HepG2 (cell line): ENCODE results near the gene PSMB9. TPM values are rescaled to one million over a fixed set of nuclear protein-coding genes. Genes with fewer than 3 reads are reported as not detected.

Experiments used
- ATAC-seq: fragments of 200-7000 bp; cut with Tn5 transposase; 3 replicates; pipeline ENCODE4 v1.9.1; 2020; ENCODE audit warnings: mild to moderate bottlenecking, moderate library complexity
- BruUV-seq: library from RNA; stranded (reverse); fragments of 400-500 nt; replicated peaks from 2 replicates; lab custom pipeline; 2021; lab: Mats Ljungman, UMichigan
- CTCF ChIA-PET: fragments of 300-600 bp; formaldehyde crosslinking; extraction: SDS; loops from one replicate; lab custom pipeline; 2021; ENCODE audit warnings: low total read pairs, inconsistent platforms, low intra/inter-chr PET ratio; lab: Yijun Ruan, JAX
- POLR2A ChIA-PET: fragments of 350-600 bp; sonication (Branson Sonifier 250); formaldehyde crosslinking; loops from one replicate; lab custom pipeline; 2020; ENCODE audit warnings: antibody characterized with exemption, inconsistent platforms; lab: Yijun Ruan, JAX
- DNase-seq: peaks from one replicate; pipeline ENCODE4 v3.0.0-alpha.2; 2015; ENCODE audit warnings: low spot score
- FAIRE-seq: peaks from 3 replicates; lab custom pipeline; 2011; peaks lifted over from hg19 to GRCh38; lab: Jason Lieb, UNC
- H2AFZ ChIP-seq: one replicate; pipeline ENCODE4 v1.6.1; 2011; ENCODE audit warnings: low read length, inconsistent platforms
- H3K27ac ChIP-seq: fragments of 300-600 bp; 3 replicates; pipeline ENCODE4 v1.8.0; 2011; ENCODE audit warnings: mixed run types, mild to moderate bottlenecking, mixed read lengths, low read length, inconsistent platforms; ENCODE audit not compliant: insufficient read depth; ENCODE audit errors: extremely low read length
- H3K27me3 ChIP-seq, 2 experiments: fragments of 200-600 bp in 1 of 2; 2 replicates in 1 of 2; 3 replicates in 1 of 2; pipeline versions ENCODE4 v1.6.0 to v1.8.0; 2011; ENCODE audit warnings: low read length in 2 of 2, mild to moderate bottlenecking in 2 of 2, moderate library complexity in 2 of 2, inconsistent platforms in 1 of 2; ENCODE audit not compliant: insufficient read depth in 2 of 2, control insufficient read depth in 1 of 2
- H3K36me3 ChIP-seq, 2 experiments: fragments of 200-600 bp in 1 of 2; replicated peaks in 1 of 2; 2 replicates in 1 of 2; 3 replicates in 1 of 2; pipeline versions ENCODE4 v1.5.1 to v1.8.0; 2011; ENCODE audit warnings: low read length in 2 of 2, inconsistent platforms in 1 of 2; ENCODE audit not compliant: insufficient read depth in 2 of 2, control insufficient read depth in 1 of 2
- H3K4me1 ChIP-seq: 2 replicates; pipeline ENCODE4 v1.5.1; 2012; ENCODE audit warnings: low read length, inconsistent platforms; ENCODE audit not compliant: insufficient read depth
- H3K4me2 ChIP-seq: 2 replicates; pipeline ENCODE4 v1.6.0; 2011; ENCODE audit warnings: low read depth, low read length, inconsistent platforms
- H3K4me3 ChIP-seq, 3 experiments: fragments of 200-600 bp in 1 of 3; sonication (generic), shearing (Covaris generic) in 1 of 3; replicated peaks in 1 of 3; 2 replicates each; pipeline ENCODE4 v1.5.1; 2011 to 2016; ENCODE audit warnings: low read length in 3 of 3, inconsistent platforms in 2 of 3, low read depth in 2 of 3, mild to moderate bottlenecking in 2 of 3, control low read depth in 1 of 3, mixed read lengths in 1 of 3; ENCODE audit not compliant: insufficient read depth in 1 of 3
- H3K79me2 ChIP-seq: one replicate; pipeline ENCODE4 v1.6.1; 2011; ENCODE audit warnings: low read length, inconsistent platforms; ENCODE audit not compliant: insufficient read depth
- H3K9ac ChIP-seq: 2 replicates; pipeline ENCODE4 v1.6.0; 2011; ENCODE audit warnings: mild to moderate bottlenecking, low read depth, low read length, inconsistent platforms; ENCODE audit not compliant: insufficient read depth
- H3K9me3 ChIP-seq: 2 replicates; pipeline ENCODE4 v1.5.1; 2012; ENCODE audit warnings: mild to moderate bottlenecking, low read length
- H4K20me1 ChIP-seq: 2 replicates; pipeline ENCODE4 v1.6.0; 2011; ENCODE audit warnings: inconsistent platforms, mild to moderate bottlenecking, low read length, moderate library complexity; ENCODE audit not compliant: insufficient read depth
- ATRX ChIP-seq: sonication (generic); formaldehyde crosslinking; IDR thresholded peaks from 2 replicates; pipeline ENCODE4 v1.4.0; 2020; ENCODE audit warnings: missing genetic modification reagents, borderline replicate concordance
- CBX5 ChIP-seq: sonication (generic); formaldehyde crosslinking; IDR thresholded peaks from 2 replicates; pipeline ENCODE4 v1.4.0; 2020; ENCODE audit warnings: missing genetic modification reagents, borderline replicate concordance
- DR1 ChIP-seq: sonication (generic); formaldehyde crosslinking; IDR thresholded peaks from 2 replicates; pipeline ENCODE4 v1.8.0; 2021; ENCODE audit warnings: mild to moderate bottlenecking, missing genetic modification reagents, inconsistent platforms
- EED ChIP-seq: sonication (generic); formaldehyde crosslinking; IDR thresholded peaks from 2 replicates; pipeline ENCODE4 v1.5.0; 2020; ENCODE audit warnings: mild to moderate bottlenecking, missing genetic modification reagents
- EHMT2 ChIP-seq: fragments of 200-600 bp; sonication (generic); IDR thresholded peaks from 2 replicates; pipeline ENCODE4 v1.7.0; 2017; ENCODE audit warnings: antibody characterized with exemption, low read depth, low read length, borderline replicate concordance
- ELF4 ChIP-seq: sonication (generic); formaldehyde crosslinking; IDR thresholded peaks from 2 replicates; pipeline ENCODE4 v1.5.0; 2020; ENCODE audit warnings: missing genetic modification reagents, mild to moderate bottlenecking, moderate library complexity, borderline replicate concordance
- ESRRA ChIP-seq: sonication (generic); formaldehyde crosslinking; IDR thresholded peaks from 2 replicates; pipeline ENCODE4 v1.5.1; 2020; ENCODE audit warnings: mild to moderate bottlenecking, low read depth, missing genetic modification reagents
- GABPA ChIP-seq, 2 experiments: IDR thresholded peaks; 2 replicates each; pipeline ENCODE4 v1.6.1; 2011 to 2016; ENCODE audit warnings: low read depth in 2 of 2, low read length in 1 of 2, missing biosample characterization in 1 of 2, missing genetic modification characterization in 1 of 2
- HNRNPLL ChIP-seq: fragments of 200-400 bp; formaldehyde crosslinking; IDR thresholded peaks from 2 replicates; pipeline ENCODE4 v1.6.1; 2017; ENCODE audit warnings: mild to moderate bottlenecking, low read depth, low read length; ENCODE audit not compliant: poor library complexity, severe bottlenecking
- MAFF ChIP-seq: IDR thresholded peaks from 2 replicates; pipeline ENCODE4 v1.6.1; 2011; ENCODE audit warnings: low read depth, low read length, improper control_type of control experiment
- MAFK ChIP-seq, 2 experiments: IDR thresholded peaks in 1 of 2; conservative IDR thresholded peaks in 1 of 2; 2 replicates each; pipeline ENCODE4 v1.6.1; 2011; ENCODE audit warnings: improper control_type of control experiment in 2 of 2, low read length in 2 of 2
- MEIS1 ChIP-seq: sonication (generic); formaldehyde crosslinking; IDR thresholded peaks from 2 replicates; pipeline ENCODE4 v1.9.0; 2021; ENCODE audit warnings: mild to moderate bottlenecking, missing genetic modification reagents, moderate library complexity, borderline replicate concordance
- NBN ChIP-seq: fragments of 450-650 bp; conservative IDR thresholded peaks from 2 replicates; pipeline ENCODE4 v1.6.1; 2017
- RARG ChIP-seq: sonication (generic); formaldehyde crosslinking; IDR thresholded peaks from 2 replicates; pipeline ENCODE4 v1.4.0; 2020; ENCODE audit warnings: low read depth, mild to moderate bottlenecking, missing genetic modification reagents
- SSRP1 ChIP-seq: IDR thresholded peaks from 2 replicates; pipeline ENCODE4 v1.6.1; 2016; ENCODE audit warnings: control low read depth
- TAF1 ChIP-seq: sonication (generic); formaldehyde crosslinking; IDR thresholded peaks from 2 replicates; pipeline ENCODE4 v1.4.0; 2020; ENCODE audit warnings: missing genetic modification reagents
- ZNF550 ChIP-seq: sonication (generic); formaldehyde crosslinking; IDR thresholded peaks from 2 replicates; pipeline ENCODE4 v1.4.0; 2020; ENCODE audit warnings: mild to moderate bottlenecking, missing genetic modification reagents, borderline replicate concordance
- WGBS: methylation state at CpG from one replicate; pipeline ENCODE4 v1.1.6; 2017; ENCODE audit warnings: low lambda C conversion rate; 5-methylcytosine and 5-hydroxymethylcytosine counted together
- in situ Hi-C: cut with HindIII; loops from 2 replicates; pipeline ENCODE4 v1.10.0; 2017; ENCODE audit warnings: low pct_unique_long_range_greater_than_20kb; ENCODE audit not compliant: extremely low pct_ligation_motif_present
- intact Hi-C: fragments of 100-400 bp; cut with micrococcal nuclease; formaldehyde crosslinking; loops from one replicate; pipeline ENCODE4 v1.10.0; 2022; ENCODE audit not compliant: unreplicated experiment
- polyA plus RNA-seq, 8 experiments: library from polyadenylated mRNA; depleted of rRNA in 3 of 8; stranded (reverse) in 7 of 8; unstranded in 1 of 8; fragments of >200 nt; fragmentation: Illumina TruSeq in 4 of 8; extraction: Trizol in 4 of 8; gene quantifications; 2 replicates each; pipeline versions ENCODE4 v1.2.1 to v1.2.3, GENCODE V29; 2011 to 2016; ENCODE audit warnings: low read depth in 4 of 8, missing spikeins in 1 of 8, mixed read lengths in 1 of 8; ENCODE audit not compliant: insufficient read depth in 1 of 8
- total RNA-seq, 5 experiments: library from RNA; depleted of rRNA; stranded (reverse); fragments of >200 nt; fragmentation: Illumina TruSeq; extraction: Trizol; gene quantifications; 2 replicates each; pipeline ENCODE4 v1.2.3, GENCODE V29; 2016; ENCODE audit warnings: low read depth in 1 of 5
- TF ChIP-seq, protein P1 (sequence below): sonication (generic); formaldehyde crosslinking; conservative IDR thresholded peaks from 2 replicates; pipeline ENCODE4 v1.8.1; 2023; ENCODE audit warnings: missing genetic modification reagents
- TF ChIP-seq, protein P2 (sequence below): IDR thresholded peaks from 2 replicates; pipeline ENCODE4 v1.6.1; 2012; ENCODE audit warnings: inconsistent platforms

Gene PSMB9
- total and polyA plus RNA-seq, 2 of the 13 experiments (the other 11 are each of a cell fraction or from before 2014, with no cell fraction given): 15.6 to 16.0 TPM

DNA sequence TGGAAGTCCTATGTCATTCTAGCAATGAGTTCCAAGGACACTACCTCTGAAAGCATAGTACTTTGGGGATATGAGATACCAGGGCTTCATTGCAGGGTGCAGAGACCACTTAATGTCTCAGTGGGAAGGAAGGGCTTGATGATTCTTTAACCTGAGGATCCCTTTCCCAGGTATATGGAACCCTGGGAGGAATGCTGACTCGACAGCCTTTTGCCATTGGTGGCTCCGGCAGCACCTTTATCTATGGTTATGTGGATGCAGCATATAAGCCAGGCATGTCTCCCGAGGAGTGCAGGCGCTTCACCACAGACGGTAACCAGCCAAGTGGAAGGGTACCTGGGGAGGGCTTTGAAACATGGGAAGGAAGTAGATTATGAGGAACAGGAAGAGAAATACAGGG lies 4.2 kb downstream of the PSMB9 start:
- ATAC-seq (no peak), FAIRE-seq (no peak), DNase-seq (no peak)
- Histone ChIP-seq H3K79me2 (no peaks in the 10 kb centered on the region), H4K20me1 (no peaks in the 10 kb centered on the region), H3K4me3 (no peak overlapping the region), H3K9ac (no peak overlapping the region), H3K9me3 (no peaks in the 10 kb centered on the region), H3K4me2 (no peak overlapping the region), H2AFZ (no peak overlapping the region), H3K27me3 (no peaks in the 10 kb centered on the region; a peak in 1 of 5 replicates), H3K4me1 (peaks cover 27% of the 10 kb centered on the region), H3K27ac (no peak overlapping the region), H3K36me3 (no peaks in the 10 kb centered on the region)
- TF ChIP-seq MAFK (conservative IDR thresholded peaks at IDR 0.05 in 1 of 2, IDR thresholded peaks at IDR 0.05 in 1 of 2; ENCODE audit: low read length in 2 of 2) (peak; percentile 80 to 90), EED (CRISPR knock-in tag) (no peak), RARG (CRISPR knock-in tag) (no peak), CBX5 (no peak), ZNF550 (CRISPR knock-in tag) (no peak), MAFF (peak; percentile 84), MEIS1 (CRISPR knock-in tag) (no peak), ATRX (no peak), NBN (no peak), DR1 (CRISPR knock-in tag) (no peak)
- in situ Hi-C loops (no loop called here), intact Hi-C loops (no loop called here)
- ChIA-PET CTCF (no interaction called here), POLR2A (no interaction called here)
- BruUV-seq: no TSS peak
- 75% methylated on average over 5 of the region's 5 CpGs for WGBS

DNA sequence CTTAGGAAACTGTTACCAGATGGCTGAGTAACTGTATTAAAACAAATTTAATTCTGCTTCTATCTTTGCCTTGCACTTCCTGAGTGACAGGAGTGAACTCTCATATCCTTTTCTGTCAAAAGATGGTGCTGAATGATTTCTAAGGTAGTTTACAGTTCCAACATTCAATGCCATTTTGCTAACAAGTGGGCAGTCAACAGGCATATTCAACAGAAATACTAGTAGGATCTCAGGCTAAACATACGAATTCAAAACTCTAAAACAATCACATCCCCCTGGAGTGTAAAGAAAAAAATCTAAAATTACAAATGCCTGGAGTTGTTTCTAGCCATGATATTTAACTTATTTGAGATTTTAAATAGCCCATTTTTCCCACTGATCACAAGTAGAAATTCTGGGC lies 6.7 kb downstream of the PSMB9 start:
- Histone ChIP-seq H3K27ac (no peak overlapping the region), H3K79me2 (no peaks in the 10 kb centered on the region), H4K20me1 (no peaks in the 10 kb centered on the region), H3K4me2 (peak overlapping the region; percentile 51; the same call in 1 of the 2 replicates), H3K36me3 (no peaks in the 10 kb centered on the region), H3K4me3 (no peak overlapping the region), H3K4me1 (peaks cover 14% of the 10 kb centered on the region), H3K27me3 (peaks cover 0 to 6% of the 10 kb centered on the region in 2 experiments; a peak in 3 of 5 replicates), H3K9ac (no peak overlapping the region), H3K9me3 (no peaks in the 10 kb centered on the region), H2AFZ (no peak overlapping the region)
- ChIA-PET POLR2A (no interaction called here), CTCF (interaction anchor here (1.1 kb wide), 1 partner anchor 16 kb away, joined by 3 read pairs; no protein-coding TSS in a partner anchor)
- 50% methylated on average over 1 of the region's 1 CpG for WGBS
- no TSS peak for BruUV-seq
- intact Hi-C loops: no loop called here
- FAIRE-seq (no peak), DNase-seq (no peak), ATAC-seq (no peak)
- TF ChIP-seq HNRNPLL: no peak
- TF ChIP-seq TAF1 (CRISPR knock-in tag): no peak
- TF ChIP-seq ESRRA (CRISPR knock-in tag): no peak
- TF ChIP-seq ELF4: no peak
- TF ChIP-seq, protein P1, sequence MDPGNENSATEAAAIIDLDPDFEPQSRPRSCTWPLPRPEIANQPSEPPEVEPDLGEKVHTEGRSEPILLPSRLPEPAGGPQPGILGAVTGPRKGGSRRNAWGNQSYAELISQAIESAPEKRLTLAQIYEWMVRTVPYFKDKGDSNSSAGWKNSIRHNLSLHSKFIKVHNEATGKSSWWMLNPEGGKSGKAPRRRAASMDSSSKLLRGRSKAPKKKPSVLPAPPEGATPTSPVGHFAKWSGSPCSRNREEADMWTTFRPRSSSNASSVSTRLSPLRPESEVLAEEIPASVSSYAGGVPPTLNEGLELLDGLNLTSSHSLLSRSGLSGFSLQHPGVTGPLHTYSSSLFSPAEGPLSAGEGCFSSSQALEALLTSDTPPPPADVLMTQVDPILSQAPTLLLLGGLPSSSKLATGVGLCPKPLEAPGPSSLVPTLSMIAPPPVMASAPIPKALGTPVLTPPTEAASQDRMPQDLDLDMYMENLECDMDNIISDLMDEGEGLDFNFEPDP (CRISPR knock-in tag): no peak
- no peak for TF ChIP-seq EHMT2
- no peak for TF ChIP-seq GABPA (IDR thresholded peaks at IDR 0.05; ENCODE audit: low read depth, low read length)
- no peak for TF ChIP-seq GABPA (CRISPR knock-in tag; IDR thresholded peaks at IDR 0.05; ENCODE audit: low read depth)
- TF ChIP-seq, protein P2, sequence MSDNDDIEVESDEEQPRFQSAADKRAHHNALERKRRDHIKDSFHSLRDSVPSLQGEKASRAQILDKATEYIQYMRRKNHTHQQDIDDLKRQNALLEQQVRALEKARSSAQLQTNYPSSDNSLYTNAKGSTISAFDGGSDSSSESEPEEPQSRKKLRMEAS: no peak
- TF ChIP-seq SSRP1: no peak
- in situ Hi-C loops: no loop called here
